ENCODE results near the gene RHBDL1. TPM values are rescaled to one million over a fixed set of nuclear protein-coding genes. Genes with fewer than 3 reads are reported as not detected.

The RHBDL1 gene
- total RNA-seq, 1 donor from 2014 or later, result 1.6 TPM

DNA sequence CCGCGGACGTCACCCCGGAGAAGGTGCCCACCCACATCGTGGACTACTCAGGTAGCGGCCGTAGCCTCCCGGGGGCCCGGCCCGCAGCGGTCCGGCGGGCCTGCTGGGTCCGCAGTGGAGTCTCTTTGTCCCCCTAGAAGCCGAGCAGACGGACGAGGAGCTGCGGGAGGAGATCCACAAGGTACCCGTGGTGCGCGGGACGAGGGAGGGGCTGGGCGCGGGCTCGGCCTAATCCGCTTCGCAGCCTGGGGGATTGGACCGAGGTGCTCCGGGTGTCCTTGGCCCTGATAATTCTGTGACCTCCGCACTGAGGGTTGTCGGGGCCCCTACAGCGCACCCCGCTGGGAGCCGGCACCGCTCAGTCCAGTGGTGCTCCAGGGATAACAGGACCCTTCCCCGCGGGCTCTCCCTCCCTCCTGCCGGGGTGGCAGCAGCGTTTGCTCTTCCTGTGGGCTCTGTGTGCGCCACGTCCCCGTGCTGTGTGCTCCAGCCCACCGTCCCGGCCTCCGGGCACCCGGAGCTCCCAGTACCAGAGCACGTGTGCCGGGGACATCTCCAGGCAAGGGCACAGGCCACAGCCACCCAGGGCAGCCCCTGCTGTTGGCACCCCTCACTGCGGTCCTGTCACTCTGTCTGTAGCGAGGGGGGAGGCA, 6.8 kb upstream of the RHBDL1 start:
- DNase-seq (ENCODE audit: low spot score) (no peak), ATAC-seq (no peak)
- intact Hi-C loops (cut with DNase I), result no loop called here

DNA sequence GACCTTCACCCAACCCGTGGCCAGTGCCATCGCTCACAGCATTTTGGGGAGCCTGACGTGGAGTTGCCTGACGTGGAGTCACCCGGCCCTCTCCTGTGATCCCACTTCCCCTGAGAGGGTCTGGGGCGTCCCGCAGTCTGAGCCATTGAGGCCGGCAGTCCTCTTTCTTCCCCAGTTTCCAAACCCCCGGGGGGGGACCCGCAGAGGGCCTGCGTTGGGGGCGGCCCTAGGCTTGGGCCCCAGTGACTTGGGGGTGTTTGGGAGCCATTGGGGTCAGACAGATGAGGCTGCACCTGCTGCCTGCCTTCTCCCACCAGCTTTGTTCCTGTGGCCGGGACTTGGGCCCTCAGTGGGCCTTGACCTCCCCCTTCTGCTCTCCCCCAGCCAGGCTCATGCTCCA, 5.8 kb upstream of the RHBDL1 start:
- intact Hi-C loops (cut with DNase I), result no loop called here
- ATAC-seq (no peak), DNase-seq (ENCODE audit: low spot score) (no peak)

DNA sequence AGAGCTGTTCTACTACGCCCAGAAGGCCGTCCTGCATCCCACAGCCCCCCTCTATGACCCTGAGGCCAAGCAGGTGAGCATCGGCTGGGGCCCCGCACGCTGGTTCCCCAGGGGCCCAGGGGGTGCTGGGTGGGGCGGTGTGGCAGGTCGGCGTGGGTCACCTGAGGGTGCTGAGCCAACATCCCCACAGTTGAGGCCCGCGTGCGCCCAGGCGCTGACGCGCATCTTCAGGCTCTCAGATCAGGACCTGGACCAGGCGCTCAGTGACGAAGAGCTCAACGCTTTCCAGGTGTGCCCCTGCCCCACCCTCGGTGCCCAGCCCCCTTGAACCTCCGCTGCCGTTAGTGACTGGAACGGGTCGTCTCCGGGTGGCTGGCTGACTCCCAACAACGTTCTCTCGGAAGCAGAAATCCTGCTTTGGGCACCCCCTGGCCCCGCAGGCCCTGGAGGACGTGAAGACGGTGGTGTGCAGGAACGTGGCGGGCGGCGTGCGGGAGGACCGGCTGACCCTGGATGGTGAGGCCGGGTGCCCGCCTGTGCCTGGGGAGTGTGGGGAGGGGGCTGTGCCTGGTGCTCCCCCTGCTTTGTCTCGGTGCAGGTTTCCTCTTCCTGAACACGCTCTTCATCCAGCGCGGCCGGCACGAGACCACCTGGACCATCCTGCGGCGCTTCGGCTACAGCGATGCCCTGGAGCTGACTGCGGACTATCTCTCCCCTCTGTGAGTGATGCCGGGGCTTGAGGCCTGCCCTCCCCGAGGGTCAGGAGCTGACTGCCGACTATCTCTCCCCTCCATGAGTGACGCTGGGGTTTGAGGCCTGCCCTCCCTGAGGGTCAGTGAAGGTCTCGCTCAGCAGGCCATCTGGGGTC, 4.8 kb upstream of the RHBDL1 start:
- intact Hi-C loops (cut with DNase I), result no loop called here
- ATAC-seq, result no peak
- DNase-seq (ENCODE audit: low spot score), result no peak

GRCh38 chr16:671353-672131, 3.9 kb upstream of the RHBDL1 start:
- ATAC-seq (no peak), DNase-seq (ENCODE audit: low spot score) (no peak)
- intact Hi-C loops (cut with DNase I), result no loop called here

GRCh38 chr16:672371-672770, 3.1 kb upstream of the RHBDL1 start:
- ATAC-seq (no peak), DNase-seq (ENCODE audit: low spot score) (no peak)
- intact Hi-C loops (cut with DNase I), result no loop called here

DNA sequence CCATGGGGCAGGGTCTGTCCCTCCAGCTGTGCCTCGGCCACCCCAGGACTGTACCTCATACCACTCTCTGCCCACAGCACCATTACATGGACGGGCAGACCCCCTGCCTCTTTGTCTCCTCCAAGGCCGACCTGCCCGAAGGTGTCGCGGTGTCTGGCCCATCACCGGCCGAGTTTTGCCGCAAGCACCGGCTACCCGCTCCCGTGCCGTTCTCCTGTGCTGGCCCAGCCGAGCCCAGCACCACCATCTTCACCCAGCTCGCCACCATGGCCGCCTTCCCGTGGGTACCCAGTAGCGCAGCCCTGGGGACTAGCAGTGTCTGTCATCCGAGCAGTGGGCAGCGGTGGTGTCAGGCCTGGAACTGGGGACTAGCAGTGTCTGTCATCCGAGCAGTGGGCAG, 2.6 kb upstream of the RHBDL1 start:
- DNase-seq (ENCODE audit: low spot score) (no peak), ATAC-seq (no peak)
- intact Hi-C loops (cut with DNase I), result no loop called here

- intact Hi-C loops (cut with DNase I), result no loop called here
- ATAC-seq (no peak), DNase-seq (ENCODE audit: low spot score) (no peak)
Observed at GRCh38 chr16:673399-673991, 2.0 kb upstream of the RHBDL1 start.

- ATAC-seq (no peak), DNase-seq (ENCODE audit: low spot score) (no peak)
- intact Hi-C loops (cut with DNase I), result no loop called here
Observed at GRCh38 chr16:674214-674881, 1.1 kb upstream of the RHBDL1 start.

DNA sequence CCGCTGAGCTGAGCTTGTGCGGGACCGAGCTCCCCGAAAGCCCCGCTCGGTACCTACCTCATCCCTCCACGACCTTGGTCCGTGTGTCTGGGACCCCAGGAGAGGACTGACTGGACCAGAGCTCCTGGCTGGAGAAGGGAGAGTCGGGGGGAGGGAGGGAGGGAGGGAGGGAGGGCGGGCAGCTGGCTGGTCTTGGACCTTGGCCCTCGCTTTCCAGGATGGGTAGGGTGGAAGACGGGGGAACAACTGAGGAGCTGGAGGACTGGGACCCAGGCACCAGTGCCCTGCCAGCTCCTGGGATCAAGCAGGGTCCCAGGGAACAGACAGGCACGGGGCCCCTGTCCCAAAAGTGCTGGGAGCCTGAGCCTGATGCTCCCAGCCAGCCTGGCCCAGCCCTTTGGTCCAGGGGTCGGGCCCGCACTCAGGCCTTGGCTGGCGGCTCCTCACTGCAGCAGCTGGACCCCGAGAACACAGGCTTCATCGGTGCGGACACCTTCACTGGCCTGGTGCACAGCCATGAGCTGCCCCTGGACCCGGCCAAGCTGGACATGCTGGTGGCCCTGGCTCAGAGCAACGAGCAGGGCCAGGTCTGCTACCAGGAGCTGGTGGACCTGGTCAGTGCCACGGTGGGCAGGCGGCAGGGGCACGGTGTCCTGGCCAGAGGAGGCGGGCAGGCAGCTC, 553 bp downstream of the RHBDL1 start:
- DNase-seq (ENCODE audit: low spot score), result no peak
- no peak for ATAC-seq
- intact Hi-C loops (cut with DNase I), result no loop called here

DNA sequence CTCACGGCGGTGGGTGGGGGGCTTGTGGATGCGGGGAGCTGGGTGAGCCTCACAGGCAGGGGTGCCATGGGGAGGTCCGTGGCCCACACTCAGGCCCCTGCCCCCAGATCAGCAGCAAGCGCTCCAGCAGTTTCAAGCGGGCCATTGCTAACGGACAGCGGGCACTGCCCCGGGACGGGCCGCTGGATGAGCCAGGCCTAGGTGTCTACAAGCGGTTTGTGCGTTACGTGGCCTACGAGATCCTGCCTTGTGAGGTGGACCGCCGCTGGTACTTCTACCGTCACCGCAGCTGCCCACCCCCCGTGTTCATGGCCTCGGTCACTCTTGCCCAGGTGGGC, 1.1 kb downstream of the RHBDL1 start:
- intact Hi-C loops (cut with DNase I), result no loop called here
- no peak for ATAC-seq
- DNase-seq (ENCODE audit: low spot score), result no peak

- intact Hi-C loops (cut with DNase I), result no loop called here
- DNase-seq (ENCODE audit: low spot score), result no peak
Observed at GRCh38 chr16:676913-677312, 1.4 kb downstream of the RHBDL1 start.

GRCh38 chr16:677316-678190, 2.1 kb downstream of the RHBDL1 start:
- intact Hi-C loops (cut with DNase I), result no loop called here
- DNase-seq (ENCODE audit: low spot score) (no peak), ATAC-seq (no peak)

More at GRCh38 chr16:676913-677312, 1.4 kb downstream of the RHBDL1 start:
- no peak for ATAC-seq

- ATAC-seq (peak; percentile 0), DNase-seq (ENCODE audit: low spot score) (no peak)
- intact Hi-C loops (cut with DNase I), result no loop called here
Observed at GRCh38 chr16:678209-678857, 2.9 kb downstream of the RHBDL1 start.

GRCh38 chr16:678858-679813, 3.7 kb downstream of the RHBDL1 start:
- intact Hi-C loops (cut with DNase I), result no loop called here
- DNase-seq (ENCODE audit: low spot score), result peak; percentile 88
- ATAC-seq, result peak; percentile 56

GRCh38 chr16:679814-680624, 4.5 kb downstream of the RHBDL1 start, which contains the start of gene STUB1:
Gene STUB1, plus strand, starts transcription at chr16:680410. Its CDS starts 116 bp downstream, at chr16:680526.
- peak; percentile 95 for DNase-seq (ENCODE audit: low spot score)
- intact Hi-C loops (cut with DNase I), result no loop called here
- ATAC-seq, result peak; percentile 74

Measured in sciatic nerve (tissue), 2 donors.